SK-N-SH (cell line): Measurements from ENCODE around the gene TEX30. TPM values are rescaled to one million over a fixed set of nuclear protein-coding genes. Genes with fewer than 3 reads are reported as not detected.

Source experiments
- CTCF ChIA-PET: fragments of 300-600, 350-600 bp; formaldehyde crosslinking; extraction: SDS; loops from one replicate; lab custom pipeline; 2021; lab: Yijun Ruan, JAX
- POLR2A ChIA-PET: fragments of 350-600 bp; sonication (Branson Sonifier 250); formaldehyde crosslinking; extraction: SDS; loops from one replicate; lab custom pipeline; 2020; ENCODE audit warnings: antibody characterized with exemption, inconsistent platforms; lab: Yijun Ruan, JAX
- DNase-seq: peaks from one replicate; pipeline ENCODE4 v3.0.0; 2012
- H2AFZ ChIP-seq: fragments of 200-600 bp; sonication (generic); 2 replicates; pipeline ENCODE4 v1.8.1; 2016; ENCODE audit warnings: antibody characterized with exemption, mild to moderate bottlenecking, low read depth
- H3F3A ChIP-seq: fragments of 200-600 bp; sonication (generic); replicated peaks from 2 replicates; pipeline ENCODE3; 2016; ENCODE audit warnings: antibody characterized with exemption, mild to moderate bottlenecking; ENCODE audit not compliant: insufficient read depth
- H3K27ac ChIP-seq, 2 experiments: fragments of 200-500 bp in 1 of 2; fragments of 200-600 bp in 1 of 2; sonication (Bioruptor generic) in 1 of 2; sonication (generic), shearing (Covaris generic) in 1 of 2; 2 replicates each; pipeline versions ENCODE4 v1.5.1 to v1.6.1; 2014 to 2016; ENCODE audit warnings: low read depth in 2 of 2, inconsistent platforms in 1 of 2, low read length in 1 of 2, mild to moderate bottlenecking in 1 of 2, mixed read lengths in 1 of 2
- H3K27me3 ChIP-seq: fragments of 200-600 bp; sonication (generic), shearing (Covaris generic); 2 replicates; pipeline ENCODE4 v1.6.1; 2016; ENCODE audit warnings: mixed run types; ENCODE audit not compliant: insufficient read depth
- H3K36me3 ChIP-seq, 2 experiments: fragments of 200-500 bp in 1 of 2; fragments of 200-600 bp in 1 of 2; sonication (Bioruptor generic) in 1 of 2; sonication (generic) in 1 of 2; replicated peaks in 1 of 2; 2 replicates each; pipeline versions ENCODE3 to v1.5.1; 2014 to 2016; ENCODE audit warnings: low read length in 1 of 2, mild to moderate bottlenecking in 1 of 2; ENCODE audit not compliant: insufficient read depth in 2 of 2, control insufficient read depth in 1 of 2
- H3K4me1 ChIP-seq, 2 experiments: fragments of 200-500 bp in 1 of 2; fragments of 200-600 bp in 1 of 2; sonication (Bioruptor generic) in 1 of 2; sonication (generic), shearing (Covaris generic) in 1 of 2; 2 replicates each; pipeline versions ENCODE4 v1.5.1 to v1.6.1; 2014 to 2016; ENCODE audit warnings: low read depth in 1 of 2, low read length in 1 of 2, mixed run types in 1 of 2; ENCODE audit not compliant: insufficient read depth in 2 of 2, control insufficient read depth in 1 of 2
- H3K4me2 ChIP-seq: fragments of 200-600 bp; sonication (generic), shearing (Covaris generic); 2 replicates; pipeline ENCODE4 v1.6.1; 2017; ENCODE audit warnings: mixed run types
- H3K4me3 ChIP-seq, 2 experiments: fragments of 200-500 bp in 1 of 2; fragments of 200-600 bp in 1 of 2; sonication (Bioruptor generic) in 1 of 2; sonication (generic), shearing (Covaris generic) in 1 of 2; 2 replicates each; pipeline versions ENCODE4 v1.5.1 to v1.8.1; 2014 to 2016; ENCODE audit warnings: low read depth in 2 of 2, inconsistent platforms in 1 of 2, low read length in 1 of 2, mild to moderate bottlenecking in 1 of 2, mixed read lengths in 1 of 2, moderate library complexity in 1 of 2
- H3K79me2 ChIP-seq: fragments of 200-600 bp; sonication (generic); 2 replicates; pipeline ENCODE4 v1.8.1; 2017; ENCODE audit warnings: mild to moderate bottlenecking; ENCODE audit not compliant: insufficient read depth
- H3K9ac ChIP-seq: fragments of 200-600 bp; sonication (generic); 2 replicates; pipeline ENCODE4 v1.6.1; 2017; ENCODE audit warnings: mixed run types
- H3K9me2 ChIP-seq: fragments of 200-600 bp; sonication (generic); 2 replicates; pipeline ENCODE4 v1.6.1; 2017; ENCODE audit warnings: mixed run types
- H3K9me3 ChIP-seq: fragments of 200-600 bp; sonication (generic); 2 replicates; pipeline ENCODE4 v1.6.1; 2017; ENCODE audit warnings: mixed run types, mild to moderate bottlenecking, moderate library complexity
- H4K20me1 ChIP-seq: fragments of 200-600 bp; sonication (generic); 2 replicates; pipeline ENCODE4 v1.6.1; 2017; ENCODE audit warnings: mild to moderate bottlenecking, mixed run types; ENCODE audit not compliant: insufficient read depth
- CTCF ChIP-seq: fragments of 200-600 bp; sonication (generic); IDR thresholded peaks from 2 replicates; pipeline ENCODE4 v1.6.1; 2017; ENCODE audit warnings: antibody characterized with exemption, mild to moderate bottlenecking, moderate library complexity
- EZH2phosphoT487 ChIP-seq: fragments of 200-600 bp; sonication (generic); IDR thresholded peaks from 2 replicates; pipeline ENCODE4 v1.6.1; 2017; ENCODE audit warnings: low read depth, mixed run types, mild to moderate bottlenecking, antibody characterized with exemption, moderate library complexity, borderline replicate concordance
- FOSL2 ChIP-seq: IDR thresholded peaks from 2 replicates; pipeline ENCODE4 v1.4.0; 2012; ENCODE audit warnings: low read depth, mild to moderate bottlenecking, moderate library complexity, borderline replicate concordance
- FOXM1 ChIP-seq: IDR thresholded peaks from 2 replicates; pipeline ENCODE4 v1.4.0; 2012; ENCODE audit warnings: low read depth, mild to moderate bottlenecking
- IRF3 ChIP-seq: fragments of 150-350 bp; IDR thresholded peaks from 2 replicates; pipeline ENCODE4 v1.6.1; 2016; ENCODE audit warnings: mild to moderate bottlenecking, low read depth, low read length
- MXI1 ChIP-seq: IDR thresholded peaks from 2 replicates; pipeline ENCODE4 v1.6.1; 2012; ENCODE audit warnings: mild to moderate bottlenecking, low read depth, low read length, improper control_type of control experiment
- POLR2AphosphoS5 ChIP-seq: IDR thresholded peaks from 2 replicates; pipeline ENCODE4 v1.6.1; 2012; ENCODE audit warnings: low read depth, low read length
- RAD21 ChIP-seq: IDR thresholded peaks from 2 replicates; pipeline ENCODE4 v1.6.1; 2012; ENCODE audit warnings: mild to moderate bottlenecking, low read length
- REST ChIP-seq: IDR thresholded peaks from 2 replicates; pipeline ENCODE4 v1.6.1; 2012; ENCODE audit warnings: mild to moderate bottlenecking, low read depth, low read length, moderate library complexity
- TAF1 ChIP-seq: IDR thresholded peaks from 2 replicates; pipeline ENCODE4 v1.6.1; 2012; ENCODE audit warnings: low read depth, mild to moderate bottlenecking, low read length, moderate library complexity, borderline replicate concordance
- polyA plus RNA-seq, 3 experiments: library from polyadenylated mRNA; depleted of rRNA; stranded (reverse); fragments of >200 nt; gene quantifications; 2 replicates each; pipeline ENCODE4 v1.2.3, GENCODE V29; 2012
- TF ChIP-seq, protein P1 (sequence below): IDR thresholded peaks from 2 replicates; pipeline ENCODE4 v1.4.0; 2012; ENCODE audit warnings: low read depth, borderline replicate concordance
- TF ChIP-seq, protein P2 (sequence below): fragments of 150-350 bp; IDR thresholded peaks from 2 replicates; pipeline ENCODE4 v1.6.1; 2017; ENCODE audit warnings: antibody characterized with exemption, low read length, low read depth, borderline replicate concordance

Gene TEX30
- polyA plus RNA-seq, 1 of the 3 experiments (the other 2 are of a cell fraction): 7.2 TPM

GRCh38 chr13:102742506-102742905, 31.1 kb downstream of the TEX30 start:
- no peaks in the 10 kb centered on the region for H3K9me3 ChIP-seq
- ChIA-PET CTCF (no interaction called here), POLR2A (no interaction called here)
- H3K79me2 ChIP-seq: no peaks in the 10 kb centered on the region
- no peaks in the 10 kb centered on the region for H3F3A ChIP-seq
- DNase-seq: no peak
- H3K36me3 ChIP-seq: no peaks in the 10 kb centered on the region
- no peak overlapping the region for H3K27ac ChIP-seq
- H3K4me1 ChIP-seq: no peaks in the 10 kb centered on the region
- TF ChIP-seq IRF3 (no peak), FOXM1 (no peak), EZH2phosphoT487 (no peak), MXI1 (no peak), POLR2AphosphoS5 (no peak), CTCF (no peak), TAF1 (no peak), FOSL2 (no peak), RAD21 (no peak), REST (no peak)
- TF ChIP-seq, protein P1, sequence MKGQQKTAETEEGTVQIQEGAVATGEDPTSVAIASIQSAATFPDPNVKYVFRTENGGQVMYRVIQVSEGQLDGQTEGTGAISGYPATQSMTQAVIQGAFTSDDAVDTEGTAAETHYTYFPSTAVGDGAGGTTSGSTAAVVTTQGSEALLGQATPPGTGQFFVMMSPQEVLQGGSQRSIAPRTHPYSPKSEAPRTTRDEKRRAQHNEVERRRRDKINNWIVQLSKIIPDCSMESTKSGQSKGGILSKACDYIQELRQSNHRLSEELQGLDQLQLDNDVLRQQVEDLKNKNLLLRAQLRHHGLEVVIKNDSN: no peak
- TF ChIP-seq, protein P2, sequence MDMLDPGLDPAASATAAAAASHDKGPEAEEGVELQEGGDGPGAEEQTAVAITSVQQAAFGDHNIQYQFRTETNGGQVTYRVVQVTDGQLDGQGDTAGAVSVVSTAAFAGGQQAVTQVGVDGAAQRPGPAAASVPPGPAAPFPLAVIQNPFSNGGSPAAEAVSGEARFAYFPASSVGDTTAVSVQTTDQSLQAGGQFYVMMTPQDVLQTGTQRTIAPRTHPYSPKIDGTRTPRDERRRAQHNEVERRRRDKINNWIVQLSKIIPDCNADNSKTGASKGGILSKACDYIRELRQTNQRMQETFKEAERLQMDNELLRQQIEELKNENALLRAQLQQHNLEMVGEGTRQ: no peak
- H3K4me3 ChIP-seq: no peak overlapping the region
- no peak overlapping the region for H3K4me2 ChIP-seq
- H2AFZ ChIP-seq: no peak overlapping the region
- no peaks in the 10 kb centered on the region for H3K9me2 ChIP-seq
- no peaks in the 10 kb centered on the region for H4K20me1 ChIP-seq
- H3K27me3 ChIP-seq: no peaks in the 10 kb centered on the region; the same call in 1 of the 2 replicates
- no peak overlapping the region for H3K9ac ChIP-seq
